Testis (tissue), 2 donors: ENCODE measurements around the gene ABLIM3.

ENCODE experiments used
- CTCF ChIP-seq, 3 experiments: fragments of 450-650 bp in 2 of 3; fragments of 200-600 bp in 1 of 3; sonication (generic) in 1 of 3; IDR thresholded peaks; one replicate each; pipeline ENCODE4 v1.5.1; 2016 to 2019; ENCODE audit warnings: antibody characterized with exemption in 3 of 3, mild to moderate bottlenecking in 2 of 3, moderate library complexity in 1 of 3
- POLR2A ChIP-seq: fragments of 450-650 bp; IDR thresholded peaks from one replicate; pipeline ENCODE4 v1.6.1; 2017; ENCODE audit warnings: antibody characterized with exemption, mild to moderate bottlenecking, moderate library complexity

- no peak for TF ChIP-seq CTCF (IDR thresholded peaks at IDR 0.05)
- no peak for TF ChIP-seq POLR2A
Observed at GRCh38 chr5:149108651-149109280, 32.5 kb upstream of the ABLIM3 start.
